ENCODE measurements around the gene FMN1. TPM values are rescaled to one million over a fixed set of nuclear protein-coding genes. Genes with fewer than 3 reads are reported as not detected.
A peak's percentile ranks its signal among the peaks of the same experiment; 100 is the strongest.
"Not testable (repeated sequence)": the region's sequence is repeated elsewhere in the genome, so short reads cannot be mapped to it uniquely, and the experiment has no call there.

The FMN1 gene
- total RNA-seq, 1 donor from 2014 or later = 2.9 TPM

GRCh38 chr15:32866454-32867312 is 327.8 kb downstream of the FMN1 start:
- ATAC-seq (peak; percentile 29), DNase-seq (no peak)
- intact Hi-C loops (cut with micrococcal nuclease) = no loop called here

DNA sequence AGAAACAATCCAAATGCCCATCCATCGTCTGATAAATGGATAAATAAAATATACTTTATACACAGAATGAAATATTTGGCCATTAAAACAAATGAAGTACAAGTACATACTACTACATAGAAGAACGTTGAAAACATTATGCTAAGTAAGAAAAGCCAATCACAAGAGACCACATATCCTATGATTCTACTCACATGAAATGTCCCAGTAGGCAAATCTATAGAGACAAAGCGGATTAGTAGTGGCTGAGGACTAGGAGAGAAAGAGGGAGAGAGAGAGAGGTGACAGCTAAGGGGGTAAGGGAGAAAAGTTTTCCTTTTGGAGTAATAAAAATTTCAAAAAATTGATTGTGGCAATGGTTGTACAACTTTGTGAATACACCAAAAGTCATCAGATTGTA is 329.7 kb downstream of the FMN1 start:
- no peak for ATAC-seq
- intact Hi-C loops (cut with micrococcal nuclease) = no loop called here
- DNase-seq = no peak

- ATAC-seq = no peak
- intact Hi-C loops (cut with micrococcal nuclease) = no loop called here
These were observed 330.5 kb downstream of the FMN1 start for GRCh38 chr15:32864051-32864450.

GRCh38 chr15:32861761-32862160 is 332.8 kb downstream of the FMN1 start:
- peak; percentile 34 for DNase-seq
- peak; percentile 55 for ATAC-seq
- intact Hi-C loops (cut with micrococcal nuclease) = no loop called here

More at GRCh38 chr15:32864051-32864450, 330.5 kb downstream of the FMN1 start:
- no peak for DNase-seq

DNA sequence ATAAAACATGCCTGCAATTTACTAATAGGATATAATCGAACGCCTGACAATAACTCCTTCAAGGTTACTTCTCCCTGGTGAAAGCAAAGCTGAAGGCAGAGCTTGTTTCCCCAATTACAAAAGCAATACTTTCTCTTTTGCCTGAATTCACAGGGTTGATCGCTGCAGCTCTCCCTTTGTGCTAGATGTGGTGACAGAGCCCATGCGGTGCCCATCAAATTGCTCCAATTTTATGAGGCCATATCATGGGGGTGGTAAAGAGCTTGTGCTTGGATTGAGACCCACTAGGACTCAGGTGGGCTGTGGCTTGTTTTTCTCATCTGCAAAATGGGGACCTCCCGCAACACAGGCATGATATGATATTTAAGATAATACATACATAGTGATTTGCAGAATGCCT is 333.3 kb downstream of the FMN1 start:
- no peak for DNase-seq
- intact Hi-C loops (cut with micrococcal nuclease) = no loop called here
- no peak for ATAC-seq

DNA sequence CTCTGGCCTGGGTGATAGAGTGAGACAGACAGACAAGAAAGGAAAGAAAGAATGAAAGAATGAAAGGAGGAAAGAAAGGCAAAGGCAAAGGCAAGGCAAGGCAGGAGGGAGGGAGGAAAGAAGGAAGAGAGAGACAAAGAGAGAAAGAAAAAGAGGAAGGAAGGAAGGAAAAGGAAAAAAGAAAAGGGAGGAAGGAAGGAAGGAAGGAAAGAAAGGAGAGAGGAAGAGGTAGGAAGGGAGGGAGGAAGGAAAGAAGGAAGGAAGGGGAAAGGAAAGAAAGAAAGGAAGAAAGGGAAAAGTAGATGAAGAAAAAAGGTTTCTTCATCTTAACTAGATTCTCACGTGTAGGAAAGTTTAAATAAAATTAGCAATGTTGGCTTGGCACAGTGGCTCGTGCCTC is 334.5 kb downstream of the FMN1 start:
- intact Hi-C loops (cut with micrococcal nuclease) = no loop called here
- ATAC-seq (no peak), DNase-seq (no peak)

DNA sequence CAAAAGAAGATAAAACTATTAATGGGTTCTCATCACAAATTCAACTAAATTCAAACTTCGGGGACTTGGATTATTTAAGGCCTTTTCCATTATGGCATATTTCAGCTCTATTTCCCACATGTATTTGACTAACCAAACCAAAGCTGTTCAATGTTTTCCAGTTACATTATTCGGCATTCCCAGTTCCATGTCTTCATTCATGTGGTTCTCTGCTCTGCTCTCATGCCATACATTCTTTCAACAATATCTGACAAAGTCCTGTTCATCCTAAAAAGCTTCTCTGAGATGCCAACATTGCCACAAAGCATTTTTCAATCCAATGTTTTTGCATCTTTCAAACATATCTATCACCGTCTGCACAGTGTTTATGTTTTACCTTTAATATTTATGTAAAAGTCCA is 335.3 kb downstream of the FMN1 start:
- DNase-seq = no peak
- intact Hi-C loops (cut with micrococcal nuclease) = no loop called here
- ATAC-seq = no peak

DNA sequence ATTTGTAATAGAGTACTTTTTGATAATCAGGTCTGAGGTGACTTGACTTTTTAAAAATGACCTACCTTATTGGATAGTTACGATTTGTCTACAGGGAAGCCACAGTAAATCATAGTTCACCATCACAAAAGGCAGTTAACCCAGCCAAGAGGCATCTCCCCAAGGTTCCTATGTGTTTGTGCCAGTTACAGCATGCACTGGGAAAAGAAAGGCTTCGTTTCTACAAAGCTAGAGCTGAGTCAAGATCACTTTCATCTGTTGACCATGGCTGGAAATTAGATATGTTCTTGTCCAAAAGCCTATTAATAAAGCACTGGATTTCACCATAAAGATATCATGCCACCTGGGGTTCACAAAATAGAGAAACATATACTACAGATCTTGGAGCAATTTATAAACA is 336.8 kb downstream of the FMN1 start:
- DNase-seq (no peak), ATAC-seq (no peak)
- intact Hi-C loops (cut with micrococcal nuclease) = no loop called here

DNA sequence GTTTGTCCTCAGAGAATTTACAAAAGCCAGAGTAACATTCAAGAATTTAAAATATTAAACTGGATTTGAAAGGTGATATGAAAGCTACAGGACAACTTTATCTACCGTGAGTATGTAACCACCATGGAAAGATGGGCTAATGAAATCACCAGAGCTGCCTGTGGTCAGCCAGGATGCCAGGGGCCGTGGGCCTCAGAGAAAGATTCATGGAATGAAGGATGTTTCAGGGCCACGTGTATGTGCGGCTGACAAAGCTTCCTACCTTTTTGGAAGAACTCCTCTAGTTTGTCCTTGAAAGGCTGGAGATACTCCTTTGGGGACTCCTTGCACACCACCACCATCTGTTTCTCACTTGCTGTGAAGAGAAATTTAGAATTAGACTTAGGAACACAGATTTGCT is 337.8 kb downstream of the FMN1 start:
- ATAC-seq = no peak
- intact Hi-C loops (cut with micrococcal nuclease) = no loop called here

GRCh38 chr15:32855942-32856341 is 338.6 kb downstream of the FMN1 start:
- intact Hi-C loops (cut with micrococcal nuclease) = no loop called here
- ATAC-seq = peak; percentile 97
- DNase-seq = no peak

More for the DNA sequence above, 337.8 kb downstream of the FMN1 start:
- DNase-seq = no peak

GRCh38 chr15:32853592-32853991 is 340.9 kb downstream of the FMN1 start:
- intact Hi-C loops (cut with micrococcal nuclease) = no loop called here
- ATAC-seq (no peak), DNase-seq (no peak)

GRCh38 chr15:32852771-32853170 is 341.7 kb downstream of the FMN1 start:
- ATAC-seq (no peak), DNase-seq (no peak)
- intact Hi-C loops (cut with micrococcal nuclease) = no loop called here

DNA sequence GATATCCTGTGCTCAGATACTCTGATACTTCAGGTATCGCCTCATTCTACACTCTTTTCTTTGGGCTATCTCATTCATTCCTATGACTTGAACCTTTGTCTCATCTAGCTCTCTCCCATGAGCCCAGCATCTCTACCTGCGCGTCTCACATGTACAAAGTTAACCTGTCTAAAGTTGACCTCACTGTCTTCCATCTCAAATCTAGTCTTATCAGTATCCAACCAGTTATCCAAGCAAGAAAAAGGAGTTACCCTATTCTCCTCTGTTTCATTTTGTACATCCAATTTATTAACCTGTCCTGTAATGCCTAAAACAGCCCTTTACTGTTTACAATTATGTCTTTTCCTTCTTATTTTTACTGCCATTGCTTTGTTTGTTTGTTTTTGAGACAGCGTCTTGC is 342.5 kb downstream of the FMN1 start:
- no peak for ATAC-seq
- no peak for DNase-seq
- intact Hi-C loops (cut with micrococcal nuclease) = no loop called here

DNA sequence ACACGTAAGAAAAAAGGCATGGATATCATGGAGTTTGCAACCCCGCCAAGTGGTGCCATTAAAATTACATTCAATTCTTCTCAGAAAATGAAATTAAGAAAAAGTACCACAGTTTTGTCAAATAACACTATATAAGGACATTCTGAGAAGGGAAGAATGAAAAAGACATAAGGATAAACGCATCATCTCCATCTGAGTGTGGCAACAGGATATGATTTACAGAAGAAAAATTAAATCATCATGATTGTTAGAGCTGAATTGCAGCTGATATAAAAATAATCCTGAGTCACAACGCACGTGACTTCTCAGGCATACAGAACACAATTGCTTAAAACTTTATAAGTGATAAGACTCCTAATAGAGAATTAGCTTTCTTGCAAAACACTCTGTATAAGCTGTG is 342.9 kb downstream of the FMN1 start:
- intact Hi-C loops (cut with micrococcal nuclease) = no loop called here
- no peak for DNase-seq
- no peak for ATAC-seq

DNA sequence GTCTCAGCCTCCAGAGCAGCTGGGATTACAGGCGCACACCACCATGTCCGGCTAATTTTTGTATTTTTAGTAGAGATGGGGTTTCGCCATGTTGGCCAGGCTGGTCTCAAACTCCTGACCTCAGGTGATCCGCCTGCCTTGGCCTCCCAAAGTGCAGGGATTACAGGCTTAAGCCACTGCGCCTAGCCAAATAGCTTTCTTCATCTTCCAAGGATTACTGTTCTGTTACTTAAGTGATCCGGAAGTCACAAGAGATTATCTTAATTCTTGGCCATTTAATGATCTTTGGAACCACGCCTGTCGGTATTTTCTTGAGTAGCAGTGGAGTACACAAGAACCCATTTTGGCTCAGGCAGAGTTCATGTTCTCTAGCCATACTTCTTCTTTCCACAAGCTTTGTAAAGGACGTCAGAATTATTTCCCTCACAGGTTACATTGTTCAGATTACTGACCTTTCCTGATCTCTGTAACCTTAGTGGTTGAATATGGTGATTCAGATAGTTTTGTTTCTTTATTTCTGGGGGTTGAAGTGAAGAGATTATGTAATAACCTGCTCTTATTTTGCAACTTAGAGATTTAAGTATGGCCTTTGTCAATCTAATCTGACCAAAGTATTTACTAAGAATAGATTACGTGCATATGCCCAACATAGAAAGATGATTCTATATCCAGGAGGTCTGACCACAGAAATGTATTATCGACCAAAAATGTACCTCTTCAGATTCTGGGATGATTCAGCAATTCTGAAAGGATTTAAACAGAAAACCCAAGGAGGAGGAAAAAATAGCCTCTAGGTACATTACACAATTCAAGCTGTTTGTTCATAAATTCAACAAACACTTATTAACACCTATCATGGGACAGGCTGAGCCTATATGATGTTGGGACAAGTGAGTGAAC is 344.5 kb downstream of the FMN1 start:
- ATAC-seq (no peak), DNase-seq (no peak)
- intact Hi-C loops (cut with micrococcal nuclease) = loop anchor here (10.0 kb wide), 1 partner anchor 145 kb away; no protein-coding TSS in a partner anchor

DNA sequence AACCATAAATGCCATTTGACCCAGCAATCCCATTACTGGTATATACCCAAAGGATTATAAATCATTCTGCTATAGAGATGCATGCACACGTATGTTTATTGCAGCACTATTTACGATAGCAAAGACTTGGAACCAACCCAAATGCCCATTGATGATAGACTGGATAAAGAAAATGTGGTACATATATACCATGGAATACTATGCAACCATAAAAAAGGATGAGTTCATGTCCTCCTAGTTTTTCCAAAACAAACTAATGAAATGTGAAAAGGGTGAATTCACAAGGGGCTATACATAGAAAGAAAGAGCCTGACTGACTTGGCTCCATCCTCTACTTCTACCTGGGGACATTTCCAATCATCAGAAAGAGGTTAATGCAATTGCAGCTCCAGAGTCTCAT is 347.8 kb downstream of the FMN1 start:
- DNase-seq, ATAC-seq: not testable (repeated sequence)
- intact Hi-C loops (cut with micrococcal nuclease) = loop anchor here (10.0 kb wide), 1 partner anchor 148 kb away; no protein-coding TSS in a partner anchor

DNA sequence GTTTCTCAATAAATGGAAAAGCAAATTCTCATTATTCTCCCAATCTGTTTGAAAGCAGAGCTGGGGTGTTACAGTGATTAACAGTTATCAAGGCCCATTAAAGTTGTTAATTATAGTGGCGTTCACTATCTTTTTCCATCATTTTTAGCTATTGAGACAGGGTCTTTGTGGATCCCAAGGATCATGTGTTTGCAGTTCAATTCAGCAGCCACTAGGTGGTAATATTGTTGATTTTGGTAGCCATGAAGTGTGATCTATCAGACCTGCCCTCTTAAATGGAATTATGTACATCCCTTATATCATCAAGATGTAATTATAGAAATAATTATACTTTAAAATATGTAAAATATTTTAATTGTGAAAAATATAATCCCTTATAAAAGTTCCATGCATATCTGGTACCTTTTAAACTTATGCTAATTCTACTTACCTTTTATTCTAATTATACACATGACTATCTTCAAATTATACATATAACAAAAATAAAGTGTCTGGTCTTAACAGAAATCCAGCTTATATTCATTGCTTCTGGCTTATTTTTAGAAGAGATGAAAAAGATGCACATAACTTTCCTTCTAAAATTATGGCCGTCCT is 350.3 kb downstream of the FMN1 start:
- no peak for ATAC-seq
- intact Hi-C loops (cut with micrococcal nuclease) = loop anchor here (10.0 kb wide), 1 partner anchor 151 kb away; no protein-coding TSS in a partner anchor
- DNase-seq = no peak

DNA sequence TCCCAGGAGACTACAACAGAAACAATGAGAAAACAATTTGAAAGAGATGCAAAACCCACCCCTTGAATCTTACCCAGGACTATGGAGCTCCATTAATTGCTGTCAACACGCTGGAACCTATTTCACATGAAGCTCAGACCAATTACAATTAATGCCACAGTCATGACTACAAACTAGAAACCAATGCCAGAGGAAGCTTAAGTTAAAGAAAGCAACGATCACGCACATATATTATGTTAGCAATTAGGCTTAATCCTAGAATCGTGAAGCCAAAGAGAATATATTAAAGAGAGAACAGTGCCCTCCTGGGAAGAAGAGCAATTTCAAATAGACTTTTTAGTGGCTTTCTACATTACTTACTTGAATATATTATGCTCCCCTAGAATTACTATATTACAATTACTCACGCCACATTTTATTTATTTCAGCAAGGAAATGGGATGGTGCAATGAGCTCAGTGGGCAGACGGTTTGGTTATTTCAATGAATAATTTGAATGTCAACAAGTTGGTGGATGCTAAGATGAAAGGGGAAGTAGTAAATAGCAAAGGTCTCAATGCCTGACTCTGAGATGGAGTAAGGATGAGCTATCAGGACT is 351.2 kb downstream of the FMN1 start:
- no peak for ATAC-seq
- intact Hi-C loops (cut with micrococcal nuclease) = loop anchor here (10.0 kb wide), 1 partner anchor 151 kb away; no protein-coding TSS in a partner anchor
- DNase-seq = no peak

DNA sequence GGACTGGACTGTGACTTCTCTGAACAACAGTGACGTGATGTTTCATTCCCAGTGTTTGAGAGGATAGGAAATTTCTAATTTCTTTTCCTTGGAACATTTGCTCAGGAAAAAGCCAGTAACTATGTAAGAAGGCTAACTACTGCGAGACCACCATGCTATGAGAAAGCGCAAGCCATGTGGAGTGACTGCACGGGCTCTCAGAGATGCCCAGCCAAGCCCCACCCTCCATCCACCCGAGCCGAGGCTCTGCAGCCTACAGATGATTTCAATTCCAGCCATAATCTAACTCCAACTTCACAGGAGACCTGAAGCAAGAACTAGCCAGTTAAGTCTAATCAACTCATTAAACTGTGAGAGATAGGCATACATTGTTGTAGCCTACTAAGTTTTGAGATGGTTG is 352.4 kb downstream of the FMN1 start:
- no peak for DNase-seq
- ATAC-seq = no peak
- intact Hi-C loops (cut with micrococcal nuclease) = loop anchor here (10.0 kb wide), 1 partner anchor 153 kb away; no protein-coding TSS in a partner anchor

All from left ventricle myocardium superior (tissue), 1 donor.